HG03196 (cell line): ENCODE measurements around the gene PTPRD.

Experiments used
- ATAC-seq: cut with Tn5 transposase; IDR thresholded peaks from one replicate; pipeline ENCODE4 v1.9.1; 2021; ENCODE audit not compliant: unreplicated experiment

Gene PTPRD

DNA sequence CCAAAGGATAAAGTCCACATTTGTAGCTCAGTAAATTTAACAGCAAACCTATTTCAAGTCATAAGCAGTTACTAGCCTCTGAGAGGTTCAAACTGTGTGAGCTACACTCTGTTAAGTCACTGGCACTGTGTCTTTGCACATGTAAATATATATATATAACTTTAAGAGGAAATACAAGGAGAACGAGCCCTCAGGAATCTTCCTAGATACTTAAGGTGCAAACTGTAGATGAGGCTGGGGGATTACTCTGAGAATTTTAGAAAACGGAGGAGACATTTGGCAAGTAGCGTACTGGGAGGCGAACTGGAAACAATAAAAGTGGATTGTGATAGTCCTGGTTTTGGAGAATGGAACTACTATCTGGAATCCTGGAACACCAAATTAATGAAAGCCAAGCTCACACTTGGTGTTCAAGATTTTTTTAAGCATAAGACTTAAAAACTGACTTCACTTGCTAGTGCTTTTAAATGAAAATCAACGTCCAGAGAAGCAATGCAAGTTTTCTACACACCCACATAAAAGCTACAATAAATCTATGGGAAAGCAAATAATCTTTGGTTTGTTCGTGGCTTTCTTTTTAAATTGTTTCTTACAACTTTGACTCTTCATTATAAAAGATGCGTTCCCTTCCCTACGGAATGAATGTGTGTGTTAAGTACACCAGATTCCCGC is 1756.3 kb downstream of the PTPRD start:
- no peak for ATAC-seq

DNA sequence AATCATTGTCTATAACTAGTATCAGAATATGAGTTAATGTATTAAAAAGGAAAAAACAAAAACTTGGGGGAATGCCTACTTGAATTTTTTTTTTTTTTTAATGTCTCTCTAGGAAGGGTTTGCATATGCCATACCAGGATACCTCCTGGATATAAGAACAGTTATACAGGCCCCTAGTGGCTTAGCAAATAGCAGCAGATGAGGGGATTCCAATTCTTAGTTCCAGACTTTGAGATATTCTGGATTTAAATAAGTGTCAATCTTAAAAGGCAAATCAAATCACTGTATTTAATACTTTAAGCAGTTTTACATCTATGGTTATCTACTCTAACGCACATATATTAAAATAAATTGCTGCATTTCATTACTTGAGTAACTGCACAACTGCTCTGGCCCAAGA is 1757.8 kb downstream of the PTPRD start:
- no peak for ATAC-seq

DNA sequence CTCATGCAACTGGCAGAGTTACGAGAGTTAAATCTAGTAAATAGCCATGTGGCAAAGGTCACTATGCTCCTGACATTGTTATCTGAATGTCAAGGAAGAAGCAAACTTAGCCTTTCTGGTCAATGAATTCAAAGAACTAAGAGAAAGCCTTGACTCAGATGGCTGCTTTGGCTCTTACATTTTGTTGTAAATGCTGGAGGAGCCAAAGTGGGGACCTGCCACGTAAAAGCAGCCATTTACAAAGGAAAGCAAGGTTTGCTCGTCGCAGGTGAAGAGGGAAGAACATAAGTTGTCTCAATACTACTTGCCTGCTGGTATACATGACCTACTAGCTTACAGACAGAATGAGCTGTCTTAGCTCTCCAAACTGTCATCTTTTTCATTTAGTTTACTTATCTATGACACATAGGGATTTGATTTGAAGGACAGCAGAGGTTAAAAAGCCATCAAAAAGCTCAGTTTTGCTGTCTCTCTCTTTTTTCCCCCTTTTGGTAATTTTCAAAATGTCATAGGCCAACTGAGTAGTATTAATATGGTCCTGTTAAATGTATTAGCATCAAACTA is 1760.4 kb downstream of the PTPRD start:
- ATAC-seq, result no peak

DNA sequence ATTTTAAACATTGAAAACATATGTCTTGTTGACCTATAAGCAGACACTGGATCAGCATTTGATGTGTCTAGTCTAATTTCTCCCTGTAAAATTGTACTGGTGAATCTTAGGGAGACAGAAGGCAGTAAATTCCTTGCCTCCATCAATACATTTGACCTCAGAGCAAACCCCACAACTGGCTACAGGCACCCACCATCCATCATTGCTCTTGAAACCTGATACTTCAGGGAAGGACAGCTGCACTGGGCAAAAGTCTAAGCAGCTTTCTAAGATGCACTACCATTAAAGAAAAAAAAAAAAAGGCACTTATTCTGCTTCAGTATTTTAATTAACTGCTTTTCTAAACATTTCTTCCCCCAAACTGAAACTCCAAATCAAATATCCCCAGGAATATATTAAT is 1761.9 kb downstream of the PTPRD start:
- ATAC-seq, result no peak

DNA sequence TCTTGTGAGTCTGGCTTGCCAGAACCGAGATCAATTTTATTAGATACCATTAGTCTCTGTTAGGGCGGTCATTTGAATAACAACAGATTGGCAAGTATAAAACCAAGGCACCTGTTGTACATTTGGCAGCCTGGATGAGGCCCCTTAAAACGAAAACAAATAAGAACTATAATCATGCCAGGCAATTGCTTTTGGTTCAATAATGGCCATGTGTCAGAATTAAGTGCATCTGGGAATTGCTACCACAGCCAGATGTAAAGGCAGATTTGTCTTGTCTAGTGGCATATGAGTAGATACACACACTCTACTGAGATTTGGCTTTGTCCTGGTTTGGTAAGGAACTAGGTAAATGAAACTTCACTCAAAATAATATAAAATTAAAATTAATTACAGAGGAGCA is 1767.0 kb downstream of the PTPRD start:
- ATAC-seq, result no peak

DNA sequence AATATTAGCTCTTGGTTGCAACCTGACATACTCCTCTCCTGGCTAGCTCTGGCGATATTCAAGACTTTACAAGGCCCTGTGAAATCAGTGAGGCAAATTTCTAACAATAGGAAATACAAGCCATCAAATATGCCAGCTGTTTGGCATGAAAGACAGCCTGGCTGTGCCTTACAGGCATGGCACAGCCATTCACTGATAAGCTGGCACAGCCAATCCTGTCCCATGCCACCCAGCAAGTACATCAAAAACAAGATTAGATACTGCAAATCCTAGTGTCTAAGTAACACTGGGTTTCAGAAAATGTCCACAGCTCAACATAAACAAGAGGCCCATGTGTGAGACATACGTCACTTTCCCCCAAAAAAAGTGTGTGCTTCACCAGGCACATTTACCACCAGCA is 1767.4 kb downstream of the PTPRD start:
- ATAC-seq, result no peak

DNA sequence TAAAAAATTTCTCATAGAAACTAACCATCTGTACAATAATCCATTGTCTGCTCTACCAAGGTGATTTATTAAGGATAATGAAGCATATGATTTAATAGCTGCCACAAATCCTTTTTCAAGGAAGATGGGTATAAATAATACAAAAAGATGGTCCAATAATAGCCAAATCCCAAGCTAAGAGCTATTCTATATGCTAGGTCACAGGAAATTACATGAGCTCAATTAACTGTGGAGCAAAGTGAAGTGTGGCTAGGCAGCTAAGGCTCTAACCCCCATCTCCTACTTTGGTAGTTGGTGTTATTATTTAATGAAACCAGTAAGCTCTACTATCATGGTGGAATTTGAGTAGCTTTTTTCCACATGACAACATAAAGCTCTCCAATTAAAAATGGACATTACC is 1768.3 kb downstream of the PTPRD start:
- ATAC-seq, result no peak

- no peak for ATAC-seq
Measured at GRCh38 chr9:8842402-8843193, 1770.2 kb downstream of the PTPRD start.

DNA sequence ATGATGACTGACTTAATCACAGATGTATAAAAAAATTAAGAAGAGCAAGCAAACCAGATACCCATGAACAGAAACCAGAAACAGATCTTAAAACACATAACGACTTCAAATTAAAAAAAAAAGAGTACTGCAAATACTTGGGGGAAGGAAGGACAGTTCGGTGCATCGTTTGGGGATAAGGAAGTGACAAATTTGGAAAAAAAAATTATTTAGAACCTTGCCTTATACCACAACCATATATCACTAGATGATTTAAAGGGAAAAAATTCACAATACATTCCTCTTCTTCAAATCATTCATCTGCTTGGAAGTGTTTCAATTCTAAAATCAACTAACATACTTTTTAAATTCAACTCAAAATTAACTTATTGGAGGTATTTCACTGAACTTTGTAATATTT is 1774.7 kb downstream of the PTPRD start:
- no peak for ATAC-seq

- ATAC-seq, result no peak
Measured at GRCh38 chr9:8835291-8835690, 1777.5 kb downstream of the PTPRD start.

GRCh38 chr9:8832955-8833354 is 1779.8 kb downstream of the PTPRD start:
- no peak for ATAC-seq

- ATAC-seq, result no peak
Measured at GRCh38 chr9:8832386-8832785, 1780.4 kb downstream of the PTPRD start.

GRCh38 chr9:8831568-8831967 is 1781.2 kb downstream of the PTPRD start:
- no peak for ATAC-seq

GRCh38 chr9:8826281-8826680 is 1786.5 kb downstream of the PTPRD start:
- ATAC-seq, result no peak

- ATAC-seq, result no peak
Measured at GRCh38 chr9:8825585-8826147, 1787.1 kb downstream of the PTPRD start.

- no peak for ATAC-seq
Measured at GRCh38 chr9:8823131-8823895, 1789.5 kb downstream of the PTPRD start.

DNA sequence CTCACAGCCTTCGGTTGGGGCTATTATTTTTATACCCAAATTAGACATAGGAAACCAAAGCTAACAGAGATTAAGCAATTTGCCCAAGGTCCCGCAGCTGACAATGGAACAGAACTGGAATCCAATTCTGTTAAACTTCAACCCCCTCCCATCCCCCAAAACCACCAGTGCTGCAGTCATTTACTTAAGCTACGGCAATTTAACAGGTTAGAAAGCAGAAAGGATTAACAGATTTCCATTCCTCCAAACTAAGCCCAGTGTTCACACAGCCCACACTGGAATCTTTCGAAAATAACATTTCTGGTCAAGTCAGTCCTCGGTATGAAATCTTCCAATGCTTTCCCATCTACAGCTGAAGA is 1790.2 kb downstream of the PTPRD start:
- no peak for ATAC-seq

DNA sequence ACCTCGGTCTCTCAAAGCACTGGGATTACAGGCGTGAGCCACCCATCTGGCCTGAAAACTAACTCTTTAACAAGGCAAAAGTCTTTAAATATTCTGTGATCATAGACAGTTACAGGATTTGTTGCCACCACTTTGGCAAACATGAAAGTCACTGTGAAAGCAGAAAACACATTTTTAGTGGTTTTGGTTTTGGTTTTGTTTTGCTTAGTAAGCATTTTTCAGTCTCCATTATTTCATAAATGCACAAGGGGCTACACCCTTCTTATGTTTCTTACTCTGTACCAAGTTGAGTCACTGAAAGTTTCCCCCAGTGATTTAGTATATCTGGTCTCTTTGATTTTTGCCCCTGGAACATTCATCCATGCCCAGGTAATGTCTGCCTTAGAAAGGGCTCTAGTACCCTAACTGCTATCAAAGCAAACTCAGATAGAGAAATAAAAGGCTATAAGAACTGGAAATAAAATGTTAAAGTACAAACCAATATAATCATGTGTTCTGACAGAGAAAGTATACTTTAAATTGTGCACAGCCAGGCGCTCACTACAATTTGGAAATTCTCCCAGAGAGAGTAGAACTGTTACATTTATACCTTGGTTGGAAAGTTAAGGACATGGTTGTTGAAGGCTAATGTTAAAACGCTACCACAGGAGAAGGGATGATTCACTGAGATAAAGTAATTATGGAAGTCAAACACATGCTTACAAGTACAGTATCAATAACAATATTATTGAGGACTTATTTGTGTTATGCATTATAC is 1790.7 kb downstream of the PTPRD start:
- no peak for ATAC-seq

- ATAC-seq, result no peak
Measured at GRCh38 chr9:8817335-8817734, 1795.5 kb downstream of the PTPRD start.

DNA sequence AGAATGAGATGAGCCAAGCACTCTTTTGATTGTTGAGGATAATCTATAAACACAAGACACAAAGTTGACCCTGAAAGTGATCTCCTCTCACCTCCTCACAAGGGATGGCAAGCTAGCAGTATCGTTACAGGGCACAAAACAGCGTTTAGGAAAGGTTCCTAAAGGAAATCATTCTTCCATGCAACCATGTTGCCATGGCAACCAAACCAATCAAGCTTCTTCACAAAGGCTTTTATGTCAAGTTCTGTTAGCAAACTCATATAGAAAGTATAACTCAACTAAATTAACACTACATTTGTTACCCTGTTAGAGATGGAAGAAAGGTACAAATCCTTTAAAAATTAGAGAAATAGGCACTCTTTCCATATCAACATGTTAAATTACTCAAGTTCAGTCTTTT is 1796.4 kb downstream of the PTPRD start:
- no peak for ATAC-seq

GRCh38 chr9:8815931-8816330 is 1796.9 kb downstream of the PTPRD start:
- no peak for ATAC-seq
